HepG2 (cell line): ENCODE results near the gene TRPT1. TPM values are rescaled to one million over a fixed set of nuclear protein-coding genes. Genes with fewer than 3 reads are reported as not detected.

Experiments used
- BHLHE40 ChIP-seq: IDR thresholded peaks from 2 replicates; pipeline ENCODE4 v1.6.1; 2011; ENCODE audit warnings: low read length, improper control_type of control experiment
- DNMT3B ChIP-seq: conservative IDR thresholded peaks from 2 replicates; pipeline ENCODE4 v1.6.1; 2016; ENCODE audit warnings: missing biosample characterization, control low read depth
- ESRRA ChIP-seq: sonication (generic); formaldehyde crosslinking; IDR thresholded peaks from 2 replicates; pipeline ENCODE4 v1.5.1; 2020; ENCODE audit warnings: mild to moderate bottlenecking, low read depth, missing genetic modification reagents
- GATAD2A ChIP-seq: IDR thresholded peaks from 2 replicates; pipeline ENCODE4 v1.6.1; 2016
- GTF2F1 ChIP-seq: fragments of 150-350 bp; IDR thresholded peaks from 2 replicates; pipeline ENCODE4 v1.6.1; 2014; ENCODE audit warnings: low read length
- HOXA3 ChIP-seq: sonication (generic); formaldehyde crosslinking; IDR thresholded peaks from 2 replicates; pipeline ENCODE4 v1.5.0; 2020; ENCODE audit warnings: missing genetic modification reagents
- KDM2A ChIP-seq: sonication (generic); formaldehyde crosslinking; IDR thresholded peaks from 2 replicates; pipeline ENCODE4 v1.4.0; 2020; ENCODE audit warnings: low read depth, missing genetic modification reagents, borderline replicate concordance
- KDM5A ChIP-seq: fragments of 200-600 bp; sonication (generic); IDR thresholded peaks from 2 replicates; pipeline ENCODE4 v1.7.0; 2018; ENCODE audit warnings: antibody characterized with exemption, mild to moderate bottlenecking, low read length, borderline replicate concordance
- NCOA2 ChIP-seq: sonication (generic); formaldehyde crosslinking; IDR thresholded peaks from 2 replicates; pipeline ENCODE4 v1.8.0; 2022; ENCODE audit warnings: inconsistent platforms
- SALL2 ChIP-seq: sonication (generic); formaldehyde crosslinking; IDR thresholded peaks from 2 replicates; pipeline ENCODE4 v1.8.1; 2023; ENCODE audit warnings: mild to moderate bottlenecking, missing genetic modification reagents, inconsistent platforms
- SAP130 ChIP-seq: IDR thresholded peaks from 2 replicates; pipeline ENCODE4 v1.6.1; 2016; ENCODE audit warnings: low read depth
- ZNF354B ChIP-seq: sonication (generic); formaldehyde crosslinking; IDR thresholded peaks from 2 replicates; pipeline ENCODE4 v1.8.0; 2022; ENCODE audit warnings: mild to moderate bottlenecking, missing genetic modification reagents
- ZNF709 ChIP-seq: sonication (generic); formaldehyde crosslinking; IDR thresholded peaks from 2 replicates; pipeline ENCODE4 v1.5.0; 2020; ENCODE audit warnings: mild to moderate bottlenecking, missing genetic modification reagents
- ZSCAN31 ChIP-seq: sonication (generic); formaldehyde crosslinking; IDR thresholded peaks from 2 replicates; pipeline ENCODE4 v1.5.0; 2020; ENCODE audit warnings: low read depth, mild to moderate bottlenecking, missing genetic modification reagents
- polyA plus RNA-seq, 8 experiments: library from polyadenylated mRNA; depleted of rRNA in 3 of 8; stranded (reverse) in 7 of 8; unstranded in 1 of 8; fragments of >200 nt; fragmentation: Illumina TruSeq in 4 of 8; extraction: Trizol in 4 of 8; gene quantifications; 2 replicates each; pipeline versions ENCODE4 v1.2.1 to v1.2.3, GENCODE V29; 2011 to 2016; ENCODE audit warnings: low read depth in 4 of 8, missing spikeins in 1 of 8, mixed read lengths in 1 of 8; ENCODE audit not compliant: insufficient read depth in 1 of 8
- total RNA-seq, 5 experiments: library from RNA; depleted of rRNA; stranded (reverse); fragments of >200 nt; fragmentation: Illumina TruSeq; extraction: Trizol; gene quantifications; 2 replicates each; pipeline ENCODE4 v1.2.3, GENCODE V29; 2016; ENCODE audit warnings: low read depth in 1 of 5
- TF ChIP-seq, protein P1 (sequence below): sonication (generic); formaldehyde crosslinking; IDR thresholded peaks from 2 replicates; pipeline ENCODE4 v1.4.0; 2020; ENCODE audit warnings: missing genetic modification reagents
- TF ChIP-seq, protein P2 (sequence below): sonication (generic); formaldehyde crosslinking; IDR thresholded peaks from 2 replicates; pipeline ENCODE4 v1.5.1; 2020; ENCODE audit warnings: mild to moderate bottlenecking, missing genetic modification reagents, moderate library complexity
- TF ChIP-seq, protein P3 (sequence below): IDR thresholded peaks from 2 replicates; pipeline ENCODE4 v1.6.1; 2016; ENCODE audit warnings: low read depth, missing genetic modification reagents, missing compliant biosample characterization
- TF ChIP-seq, protein P4 (sequence below): sonication (generic); formaldehyde crosslinking; IDR thresholded peaks from 2 replicates; pipeline ENCODE4 v1.5.1; 2020; ENCODE audit warnings: mild to moderate bottlenecking, moderate library complexity, missing genetic modification reagents
- TF ChIP-seq, protein P5 (sequence below): sonication (generic); formaldehyde crosslinking; IDR thresholded peaks from 2 replicates; pipeline ENCODE4 v1.9.0; 2021; ENCODE audit warnings: missing genetic modification reagents, mild to moderate bottlenecking, borderline replicate concordance

TRPT1 gene
- total and polyA plus RNA-seq, 2 of the 13 experiments (the other 11 are each of a cell fraction or from before 2014, with no cell fraction given), result 24.8 to 40.7 TPM

DNA sequence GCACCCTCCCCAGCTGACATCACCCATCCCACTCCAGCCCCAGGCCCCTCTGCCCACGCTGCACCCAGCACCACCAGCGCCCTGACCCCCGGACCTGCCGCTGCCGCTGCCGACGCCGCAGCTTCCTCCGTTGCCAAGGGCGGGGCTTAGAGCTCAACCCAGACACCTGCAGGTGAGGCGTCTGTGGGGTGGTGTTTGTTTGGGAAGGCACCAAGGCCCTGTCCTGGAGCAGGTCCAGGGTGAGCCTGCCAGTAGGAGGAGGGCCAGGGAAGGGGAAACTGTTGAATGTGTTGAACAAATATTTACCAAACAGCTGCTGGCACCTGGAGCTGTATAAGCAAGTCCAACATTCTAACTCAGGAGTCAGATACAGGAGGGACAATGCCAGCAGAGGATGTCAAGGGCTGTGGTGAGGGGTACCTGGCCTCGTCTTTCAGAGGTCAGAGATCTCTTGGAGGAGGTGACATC lies 11.5 kb upstream of the TRPT1 start (continued):
- TF ChIP-seq, protein P1, sequence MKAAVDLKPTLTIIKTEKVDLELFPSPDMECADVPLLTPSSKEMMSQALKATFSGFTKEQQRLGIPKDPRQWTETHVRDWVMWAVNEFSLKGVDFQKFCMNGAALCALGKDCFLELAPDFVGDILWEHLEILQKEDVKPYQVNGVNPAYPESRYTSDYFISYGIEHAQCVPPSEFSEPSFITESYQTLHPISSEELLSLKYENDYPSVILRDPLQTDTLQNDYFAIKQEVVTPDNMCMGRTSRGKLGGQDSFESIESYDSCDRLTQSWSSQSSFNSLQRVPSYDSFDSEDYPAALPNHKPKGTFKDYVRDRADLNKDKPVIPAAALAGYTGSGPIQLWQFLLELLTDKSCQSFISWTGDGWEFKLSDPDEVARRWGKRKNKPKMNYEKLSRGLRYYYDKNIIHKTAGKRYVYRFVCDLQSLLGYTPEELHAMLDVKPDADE, result no peak
- TF ChIP-seq SALL2 (CRISPR knock-in tag) (0 out of 2 replicates have a peak, but pooled peaks have one; percentile 40), GATAD2A (CRISPR knock-in tag) (peak; percentile 83), NCOA2 (CRISPR knock-in tag) (peak; percentile 50; the same call in 1 of the 2 replicates), HOXA3 (CRISPR knock-in tag) (peak; percentile 46; the same call in 1 of the 2 replicates), DNMT3B (no peak), BHLHE40 (no peak), ZSCAN31 (CRISPR knock-in tag) (no peak), ZNF709 (no peak), ZNF354B (no peak), ESRRA (CRISPR knock-in tag) (peak; percentile 66; the same call in 1 of the 2 replicates), GTF2F1 (no peak), KDM2A (CRISPR knock-in tag) (peak; percentile 46; the same call in 1 of the 2 replicates), SAP130 (CRISPR knock-in tag) (peak; percentile 95), KDM5A (peak; percentile 30; the same call in 1 of the 2 replicates)
- TF ChIP-seq, protein P2, sequence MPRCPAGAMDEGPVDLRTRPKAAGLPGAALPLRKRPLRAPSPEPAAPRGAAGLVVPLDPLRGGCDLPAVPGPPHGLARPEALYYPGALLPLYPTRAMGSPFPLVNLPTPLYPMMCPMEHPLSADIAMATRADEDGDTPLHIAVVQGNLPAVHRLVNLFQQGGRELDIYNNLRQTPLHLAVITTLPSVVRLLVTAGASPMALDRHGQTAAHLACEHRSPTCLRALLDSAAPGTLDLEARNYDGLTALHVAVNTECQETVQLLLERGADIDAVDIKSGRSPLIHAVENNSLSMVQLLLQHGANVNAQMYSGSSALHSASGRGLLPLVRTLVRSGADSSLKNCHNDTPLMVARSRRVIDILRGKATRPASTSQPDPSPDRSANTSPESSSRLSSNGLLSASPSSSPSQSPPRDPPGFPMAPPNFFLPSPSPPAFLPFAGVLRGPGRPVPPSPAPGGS (CRISPR knock-in tag), result no peak
- TF ChIP-seq, protein P3, sequence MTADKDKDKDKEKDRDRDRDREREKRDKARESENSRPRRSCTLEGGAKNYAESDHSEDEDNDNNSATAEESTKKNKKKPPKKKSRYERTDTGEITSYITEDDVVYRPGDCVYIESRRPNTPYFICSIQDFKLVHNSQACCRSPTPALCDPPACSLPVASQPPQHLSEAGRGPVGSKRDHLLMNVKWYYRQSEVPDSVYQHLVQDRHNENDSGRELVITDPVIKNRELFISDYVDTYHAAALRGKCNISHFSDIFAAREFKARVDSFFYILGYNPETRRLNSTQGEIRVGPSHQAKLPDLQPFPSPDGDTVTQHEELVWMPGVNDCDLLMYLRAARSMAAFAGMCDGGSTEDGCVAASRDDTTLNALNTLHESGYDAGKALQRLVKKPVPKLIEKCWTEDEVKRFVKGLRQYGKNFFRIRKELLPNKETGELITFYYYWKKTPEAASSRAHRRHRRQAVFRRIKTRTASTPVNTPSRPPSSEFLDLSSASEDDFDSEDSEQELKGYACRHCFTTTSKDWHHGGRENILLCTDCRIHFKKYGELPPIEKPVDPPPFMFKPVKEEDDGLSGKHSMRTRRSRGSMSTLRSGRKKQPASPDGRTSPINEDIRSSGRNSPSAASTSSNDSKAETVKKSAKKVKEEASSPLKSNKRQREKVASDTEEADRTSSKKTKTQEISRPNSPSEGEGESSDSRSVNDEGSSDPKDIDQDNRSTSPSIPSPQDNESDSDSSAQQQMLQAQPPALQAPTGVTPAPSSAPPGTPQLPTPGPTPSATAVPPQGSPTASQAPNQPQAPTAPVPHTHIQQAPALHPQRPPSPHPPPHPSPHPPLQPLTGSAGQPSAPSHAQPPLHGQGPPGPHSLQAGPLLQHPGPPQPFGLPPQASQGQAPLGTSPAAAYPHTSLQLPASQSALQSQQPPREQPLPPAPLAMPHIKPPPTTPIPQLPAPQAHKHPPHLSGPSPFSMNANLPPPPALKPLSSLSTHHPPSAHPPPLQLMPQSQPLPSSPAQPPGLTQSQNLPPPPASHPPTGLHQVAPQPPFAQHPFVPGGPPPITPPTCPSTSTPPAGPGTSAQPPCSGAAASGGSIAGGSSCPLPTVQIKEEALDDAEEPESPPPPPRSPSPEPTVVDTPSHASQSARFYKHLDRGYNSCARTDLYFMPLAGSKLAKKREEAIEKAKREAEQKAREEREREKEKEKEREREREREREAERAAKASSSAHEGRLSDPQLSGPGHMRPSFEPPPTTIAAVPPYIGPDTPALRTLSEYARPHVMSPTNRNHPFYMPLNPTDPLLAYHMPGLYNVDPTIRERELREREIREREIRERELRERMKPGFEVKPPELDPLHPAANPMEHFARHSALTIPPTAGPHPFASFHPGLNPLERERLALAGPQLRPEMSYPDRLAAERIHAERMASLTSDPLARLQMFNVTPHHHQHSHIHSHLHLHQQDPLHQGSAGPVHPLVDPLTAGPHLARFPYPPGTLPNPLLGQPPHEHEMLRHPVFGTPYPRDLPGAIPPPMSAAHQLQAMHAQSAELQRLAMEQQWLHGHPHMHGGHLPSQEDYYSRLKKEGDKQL, result peak; percentile 61; the same call in 1 of the 2 replicates
- TF ChIP-seq, protein P4, sequence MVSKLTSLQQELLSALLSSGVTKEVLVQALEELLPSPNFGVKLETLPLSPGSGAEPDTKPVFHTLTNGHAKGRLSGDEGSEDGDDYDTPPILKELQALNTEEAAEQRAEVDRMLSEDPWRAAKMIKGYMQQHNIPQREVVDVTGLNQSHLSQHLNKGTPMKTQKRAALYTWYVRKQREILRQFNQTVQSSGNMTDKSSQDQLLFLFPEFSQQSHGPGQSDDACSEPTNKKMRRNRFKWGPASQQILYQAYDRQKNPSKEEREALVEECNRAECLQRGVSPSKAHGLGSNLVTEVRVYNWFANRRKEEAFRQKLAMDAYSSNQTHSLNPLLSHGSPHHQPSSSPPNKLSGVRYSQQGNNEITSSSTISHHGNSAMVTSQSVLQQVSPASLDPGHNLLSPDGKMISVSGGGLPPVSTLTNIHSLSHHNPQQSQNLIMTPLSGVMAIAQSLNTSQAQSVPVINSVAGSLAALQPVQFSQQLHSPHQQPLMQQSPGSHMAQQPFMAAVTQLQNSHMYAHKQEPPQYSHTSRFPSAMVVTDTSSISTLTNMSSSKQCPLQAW (CRISPR knock-in tag), result peak; percentile 87
- TF ChIP-seq, protein P5, sequence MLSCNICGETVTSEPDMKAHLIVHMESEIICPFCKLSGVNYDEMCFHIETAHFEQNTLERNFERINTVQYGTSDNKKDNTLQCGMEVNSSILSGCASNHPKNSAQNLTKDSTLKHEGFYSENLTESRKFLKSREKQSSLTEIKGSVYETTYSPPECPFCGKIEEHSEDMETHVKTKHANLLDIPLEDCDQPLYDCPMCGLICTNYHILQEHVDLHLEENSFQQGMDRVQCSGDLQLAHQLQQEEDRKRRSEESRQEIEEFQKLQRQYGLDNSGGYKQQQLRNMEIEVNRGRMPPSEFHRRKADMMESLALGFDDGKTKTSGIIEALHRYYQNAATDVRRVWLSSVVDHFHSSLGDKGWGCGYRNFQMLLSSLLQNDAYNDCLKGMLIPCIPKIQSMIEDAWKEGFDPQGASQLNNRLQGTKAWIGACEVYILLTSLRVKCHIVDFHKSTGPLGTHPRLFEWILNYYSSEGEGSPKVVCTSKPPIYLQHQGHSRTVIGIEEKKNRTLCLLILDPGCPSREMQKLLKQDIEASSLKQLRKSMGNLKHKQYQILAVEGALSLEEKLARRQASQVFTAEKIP (CRISPR knock-in tag), result no peak
